ENCODE measurements around the gene OR6X1.

Gene OR6X1, protein sequence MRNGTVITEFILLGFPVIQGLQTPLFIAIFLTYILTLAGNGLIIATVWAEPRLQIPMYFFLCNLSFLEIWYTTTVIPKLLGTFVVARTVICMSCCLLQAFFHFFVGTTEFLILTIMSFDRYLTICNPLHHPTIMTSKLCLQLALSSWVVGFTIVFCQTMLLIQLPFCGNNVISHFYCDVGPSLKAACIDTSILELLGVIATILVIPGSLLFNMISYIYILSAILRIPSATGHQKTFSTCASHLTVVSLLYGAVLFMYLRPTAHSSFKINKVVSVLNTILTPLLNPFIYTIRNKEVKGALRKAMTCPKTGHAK

DNA sequence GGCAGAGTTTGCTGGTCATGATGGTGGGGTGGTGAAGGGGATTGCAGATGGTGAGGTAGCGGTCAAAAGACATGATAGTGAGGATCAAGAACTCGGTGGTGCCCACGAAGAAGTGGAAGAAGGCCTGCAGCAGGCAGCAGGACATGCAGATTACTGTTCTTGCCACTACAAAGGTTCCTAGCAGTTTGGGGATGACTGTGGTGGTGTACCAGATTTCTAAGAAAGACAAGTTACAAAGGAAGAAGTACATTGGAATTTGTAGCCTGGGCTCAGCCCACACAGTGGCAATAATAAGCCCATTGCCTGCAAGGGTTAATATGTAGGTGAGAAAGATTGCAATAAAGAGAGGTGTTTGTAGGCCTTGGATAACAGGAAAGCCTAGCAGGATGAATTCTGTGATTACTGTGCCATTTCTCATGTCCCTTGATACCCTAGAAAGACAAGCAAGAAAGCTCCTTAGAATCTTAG is at the start of gene OR6X1:
OR6X1 (minus strand) TSS at position 418 of the 468 bp plus-strand sequence; CDS start at position 418, 0 bp downstream.
- POLR2A ChIA-PET = no interaction called here
- DNase-seq (ENCODE audit: extremely low spot score) = no peak
- TF ChIP-seq, protein P1, sequence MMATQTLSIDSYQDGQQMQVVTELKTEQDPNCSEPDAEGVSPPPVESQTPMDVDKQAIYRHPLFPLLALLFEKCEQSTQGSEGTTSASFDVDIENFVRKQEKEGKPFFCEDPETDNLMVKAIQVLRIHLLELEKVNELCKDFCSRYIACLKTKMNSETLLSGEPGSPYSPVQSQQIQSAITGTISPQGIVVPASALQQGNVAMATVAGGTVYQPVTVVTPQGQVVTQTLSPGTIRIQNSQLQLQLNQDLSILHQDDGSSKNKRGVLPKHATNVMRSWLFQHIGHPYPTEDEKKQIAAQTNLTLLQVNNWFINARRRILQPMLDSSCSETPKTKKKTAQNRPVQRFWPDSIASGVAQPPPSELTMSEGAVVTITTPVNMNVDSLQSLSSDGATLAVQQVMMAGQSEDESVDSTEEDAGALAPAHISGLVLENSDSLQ (IDR thresholded peaks at IDR 0.05) = no peak
- no peak for TF ChIP-seq FOXM1 (IDR thresholded peaks at IDR 0.05; ENCODE audit: borderline replicate concordance)
- no peak for TF ChIP-seq SP1 (IDR thresholded peaks at IDR 0.05)
- TF ChIP-seq SUZ12 (IDR thresholded peaks at IDR 0.05) = no peak
- TF ChIP-seq ZNF384 (IDR thresholded peaks at IDR 0.05) = no peak
- no peak for TF ChIP-seq FOXA1 (IDR thresholded peaks at IDR 0.05)
- TF ChIP-seq FOXK2 (IDR thresholded peaks at IDR 0.05) = no peak
- CTCF ChIA-PET = no interaction called here

- TF ChIP-seq ELF4 (IDR thresholded peaks at IDR 0.05) (no peak), CTBP1 (IDR thresholded peaks at IDR 0.05; ENCODE audit: borderline replicate concordance) (no peak), ARNT (IDR thresholded peaks at IDR 0.05) (no peak), LEF1 (IDR thresholded peaks at IDR 0.05; ENCODE audit: borderline replicate concordance) (no peak), ZNF384 (IDR thresholded peaks at IDR 0.05) (no peak)
- DNase-seq (ENCODE audit: extremely low spot score) = no peak
- ChIA-PET POLR2A (no interaction called here), CTCF (no interaction called here)
Observed at GRCh38 chr11:123801765-123802164, 47.4 kb upstream of the OR6X1 start.

DNA sequence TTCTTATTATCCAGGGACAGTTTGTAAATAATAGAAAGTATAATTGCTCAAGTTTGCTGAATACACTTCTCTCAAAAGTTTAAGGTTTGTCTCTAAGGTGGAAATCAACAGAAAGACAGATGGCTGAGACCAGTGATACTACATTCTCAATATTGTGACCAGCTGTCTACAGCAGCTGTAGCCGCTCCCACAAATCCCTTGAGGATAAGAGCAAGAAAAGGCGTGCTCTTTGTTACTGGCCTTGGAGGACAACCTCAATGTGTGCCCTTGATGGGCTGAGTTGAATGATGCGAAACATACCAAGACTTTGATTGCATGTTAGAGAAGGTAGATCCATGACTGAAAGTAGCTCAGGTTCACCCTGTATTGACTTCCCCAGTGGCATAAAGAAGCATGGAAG is 45.7 kb upstream of the OR6X1 start:
- no peak for TF ChIP-seq ARNT (IDR thresholded peaks at IDR 0.05)
- TF ChIP-seq NFRKB (IDR thresholded peaks at IDR 0.05) = no peak
- no peak for TF ChIP-seq ZNF384 (IDR thresholded peaks at IDR 0.05)
- no peak for TF ChIP-seq FOXA1 (IDR thresholded peaks at IDR 0.05)
- ChIA-PET CTCF (no interaction called here), POLR2A (no interaction called here)
- no peak for DNase-seq (ENCODE audit: extremely low spot score)

DNA sequence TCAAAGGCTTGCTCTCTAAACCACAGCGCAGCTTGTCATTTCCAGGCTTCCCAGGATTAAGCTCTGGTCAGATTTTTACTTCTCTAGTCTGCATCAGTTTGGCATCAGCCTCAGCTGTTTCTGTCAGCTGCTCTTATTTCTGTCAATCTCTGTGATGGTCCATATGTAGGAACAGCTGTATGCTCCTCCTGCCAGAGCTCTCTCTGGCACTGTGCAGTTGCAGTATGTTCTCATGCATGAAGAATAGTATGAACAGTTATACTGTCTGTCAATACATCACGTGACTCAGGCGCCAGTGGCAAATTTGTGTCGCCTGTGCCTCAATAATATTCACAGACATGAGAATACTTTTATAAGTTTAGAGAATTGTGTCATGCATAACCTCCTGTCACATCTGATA is 45.1 kb upstream of the OR6X1 start:
- TF ChIP-seq SUZ12 (IDR thresholded peaks at IDR 0.05) (no peak), CTBP1 (IDR thresholded peaks at IDR 0.05; ENCODE audit: borderline replicate concordance) (no peak), FOXA1 (IDR thresholded peaks at IDR 0.05) (no peak), ELF4 (IDR thresholded peaks at IDR 0.05) (no peak), BHLHE40 (IDR thresholded peaks at IDR 0.05; ENCODE audit: borderline replicate concordance) (no peak)
- TF ChIP-seq, protein P1 (IDR thresholded peaks at IDR 0.05) = no peak
- DNase-seq (ENCODE audit: extremely low spot score) = no peak
- ChIA-PET CTCF (no interaction called here), POLR2A (no interaction called here)

GRCh38 chr11:123798513-123799252 is 44.4 kb upstream of the OR6X1 start:
- ChIA-PET CTCF (no interaction called here), POLR2A (no interaction called here)
- no peak for DNase-seq (ENCODE audit: extremely low spot score)
- TF ChIP-seq CTBP1 (IDR thresholded peaks at IDR 0.05; ENCODE audit: borderline replicate concordance) (no peak), ARNT (IDR thresholded peaks at IDR 0.05) (no peak), TARDBP (IDR thresholded peaks at IDR 0.05) (no peak), BHLHE40 (IDR thresholded peaks at IDR 0.05; ENCODE audit: borderline replicate concordance) (no peak)

GRCh38 chr11:123798079-123798478 is 43.8 kb upstream of the OR6X1 start:
- CTCF ChIA-PET = no interaction called here
- POLR2A ChIA-PET = no interaction called here
- no peak for TF ChIP-seq CTBP1 (IDR thresholded peaks at IDR 0.05; ENCODE audit: borderline replicate concordance)
- no peak for TF ChIP-seq ARNT (IDR thresholded peaks at IDR 0.05)
- TF ChIP-seq L3MBTL2 (conservative IDR thresholded peaks at IDR 0.05) = no peak
- no peak for TF ChIP-seq NFRKB (IDR thresholded peaks at IDR 0.05)
- DNase-seq (ENCODE audit: extremely low spot score) = no peak

DNA sequence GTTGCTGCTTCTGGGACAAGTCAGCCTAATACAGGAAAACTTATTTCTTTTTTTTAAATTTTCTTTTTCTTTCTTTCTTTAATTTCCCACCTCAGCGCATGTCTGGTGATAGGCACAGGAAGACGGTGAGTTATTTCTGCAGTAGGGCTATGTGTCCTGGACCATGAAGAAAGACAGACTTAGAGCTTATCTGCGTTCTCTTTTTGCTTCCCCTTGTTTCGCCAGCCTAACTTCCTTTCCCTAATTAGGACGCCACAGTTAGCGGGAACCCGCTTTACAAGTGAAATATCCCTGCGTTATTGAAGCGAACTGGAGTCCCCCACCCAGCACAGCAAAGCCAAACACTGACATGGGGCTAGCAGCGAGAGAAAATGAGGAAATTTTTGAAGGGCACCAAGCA is 43.2 kb upstream of the OR6X1 start:
- no peak for DNase-seq (ENCODE audit: extremely low spot score)
- no peak for TF ChIP-seq ELF4 (IDR thresholded peaks at IDR 0.05)
- no peak for TF ChIP-seq BHLHE40 (IDR thresholded peaks at IDR 0.05; ENCODE audit: borderline replicate concordance)
- no peak for TF ChIP-seq NFRKB (IDR thresholded peaks at IDR 0.05)
- TF ChIP-seq L3MBTL2 (conservative IDR thresholded peaks at IDR 0.05) = no peak
- TF ChIP-seq HDGF (IDR thresholded peaks at IDR 0.05; ENCODE audit: borderline replicate concordance) = no peak
- TF ChIP-seq ARNT (IDR thresholded peaks at IDR 0.05) = no peak
- no peak for TF ChIP-seq FOXK2 (IDR thresholded peaks at IDR 0.05)
- no peak for TF ChIP-seq SP1 (IDR thresholded peaks at IDR 0.05)
- TF ChIP-seq, protein P1 (IDR thresholded peaks at IDR 0.05) = no peak
- TF ChIP-seq TARDBP (IDR thresholded peaks at IDR 0.05) = no peak
- TF ChIP-seq LEF1 (IDR thresholded peaks at IDR 0.05; ENCODE audit: borderline replicate concordance) = no peak
- TF ChIP-seq CTBP1 (IDR thresholded peaks at IDR 0.05; ENCODE audit: borderline replicate concordance) = no peak
- POLR2A ChIA-PET = no interaction called here
- CTCF ChIA-PET = no interaction called here
